Putamen (tissue), 1 donor: ENCODE data around the gene TMEM8B.
"Not testable (repeated sequence)": the region's sequence is repeated elsewhere in the genome, so short reads cannot be mapped to it uniquely, and the experiment has no call there.

ENCODE experiments used
- DNase-seq: peaks from one replicate; pipeline ENCODE4 v3.0.0-alpha.2; 2016; ENCODE audit warnings: low spot score

Gene TMEM8B

GRCh38 chr9:35908504-35909125 lies 79.6 kb downstream of the TMEM8B start:
- no peak for DNase-seq

GRCh38 chr9:35909274-35909673 lies 80.2 kb downstream of the TMEM8B start, which contains the start of gene SPAAR:
SPAAR (plus strand) TSS chr9:35909490; CDS start chr9:35910464, 974 bp downstream.
- no peak for DNase-seq

- no peak for DNase-seq
Measured at GRCh38 chr9:35909687-35910612, 80.9 kb downstream of the TMEM8B start.

GRCh38 chr9:35910613-35911359 lies 81.8 kb downstream of the TMEM8B start:
- no peak for DNase-seq

GRCh38 chr9:35911690-35912089 lies 82.7 kb downstream of the TMEM8B start:
- no peak for DNase-seq

GRCh38 chr9:35912791-35913400 lies 83.9 kb downstream of the TMEM8B start:
- DNase-seq, result no peak

GRCh38 chr9:35913429-35913828 lies 84.4 kb downstream of the TMEM8B start:
- not testable (repeated sequence) for DNase-seq

GRCh38 chr9:35914301-35914807 lies 85.3 kb downstream of the TMEM8B start:
- no peak for DNase-seq
